ENCODE measurements around the gene ATP1A2.

Gene ATP1A2

DNA sequence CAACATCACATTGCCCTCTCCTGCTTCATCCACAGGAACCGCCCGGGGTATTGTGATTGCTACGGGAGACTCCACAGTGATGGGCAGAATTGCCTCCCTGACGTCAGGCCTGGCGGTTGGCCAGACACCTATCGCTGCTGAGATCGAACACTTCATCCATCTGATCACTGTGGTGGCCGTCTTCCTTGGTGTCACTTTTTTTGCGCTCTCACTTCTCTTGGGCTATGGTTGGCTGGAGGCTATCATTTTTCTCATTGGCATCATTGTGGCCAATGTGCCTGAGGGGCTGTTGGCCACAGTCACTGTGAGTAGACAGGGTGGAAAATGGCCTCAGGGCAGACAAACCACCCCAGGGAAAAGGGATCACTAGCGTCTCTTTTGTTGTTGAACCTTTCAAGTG, 48.6 kb downstream of the ATP1A2 start:
- no peaks in the 10 kb centered on the region for H3K9me3 ChIP-seq (ENCODE audit: insufficient read depth, low read length)
- no peak for TF ChIP-seq CTCF (IDR thresholded peaks at IDR 0.05; ENCODE audit: insufficient read depth, low read length, poor library complexity, severe bottlenecking)
- no peak for TF ChIP-seq EZH2phosphoT487 (conservative IDR thresholded peaks at IDR 0.05; ENCODE audit: low read length)
- no peaks in the 10 kb centered on the region for H3K79me2 ChIP-seq (ENCODE audit: insufficient read depth, low read length)
- no peaks in the 10 kb centered on the region for H3K9me2 ChIP-seq (replicated peaks; ENCODE audit: insufficient read depth, low read length)
- no peaks in the 10 kb centered on the region for H3F3A ChIP-seq (ENCODE audit: insufficient read depth)
- H3K27ac ChIP-seq (ENCODE audit: low read depth, low read length): no peak overlapping the region
- no peaks in the 10 kb centered on the region for H3K36me3 ChIP-seq (ENCODE audit: low read length)
- no peak overlapping the region for H3K9ac ChIP-seq (ENCODE audit: low read length)
- H3K27me3 ChIP-seq (ENCODE audit: low read length): no peaks in the 10 kb centered on the region
- no peak overlapping the region for H3K4me2 ChIP-seq (ENCODE audit: low read depth, low read length, poor library complexity, severe bottlenecking)
- H4K20me1 ChIP-seq (ENCODE audit: low read depth, low read length): no peaks in the 10 kb centered on the region
- H2AFZ ChIP-seq (ENCODE audit: low read depth, low read length, severe bottlenecking): no peak overlapping the region
- H3K4me3 ChIP-seq (ENCODE audit: insufficient read depth, low read length, poor library complexity, severe bottlenecking): no peak overlapping the region

- Histone ChIP-seq H3K4me2 (ENCODE audit: low read depth, low read length, poor library complexity, severe bottlenecking) (no peak overlapping the region), H4K20me1 (ENCODE audit: low read depth, low read length) (no peaks in the 10 kb centered on the region), H3K9ac (ENCODE audit: low read length) (no peak overlapping the region), H3K79me2 (ENCODE audit: insufficient read depth, low read length) (no peaks in the 10 kb centered on the region), H2AFZ (ENCODE audit: low read depth, low read length, severe bottlenecking) (no peak overlapping the region), H3K9me2 (replicated peaks; ENCODE audit: insufficient read depth, low read length) (no peaks in the 10 kb centered on the region), H3K27ac (ENCODE audit: low read depth, low read length) (no peak overlapping the region), H3K36me3 (ENCODE audit: low read length) (no peaks in the 10 kb centered on the region), H3K9me3 (ENCODE audit: insufficient read depth, low read length) (no peaks in the 10 kb centered on the region), H3K4me3 (ENCODE audit: insufficient read depth, low read length, poor library complexity, severe bottlenecking) (no peak overlapping the region), H3K27me3 (ENCODE audit: low read length) (no peaks in the 10 kb centered on the region), H3F3A (ENCODE audit: insufficient read depth) (no peaks in the 10 kb centered on the region)
- no peak for TF ChIP-seq EZH2phosphoT487 (conservative IDR thresholded peaks at IDR 0.05; ENCODE audit: low read length)
- no peak for TF ChIP-seq CTCF (IDR thresholded peaks at IDR 0.05; ENCODE audit: insufficient read depth, low read length, poor library complexity, severe bottlenecking)
Measured at GRCh38 chr1:160166166-160166868, 50.8 kb downstream of the ATP1A2 start.

DNA sequence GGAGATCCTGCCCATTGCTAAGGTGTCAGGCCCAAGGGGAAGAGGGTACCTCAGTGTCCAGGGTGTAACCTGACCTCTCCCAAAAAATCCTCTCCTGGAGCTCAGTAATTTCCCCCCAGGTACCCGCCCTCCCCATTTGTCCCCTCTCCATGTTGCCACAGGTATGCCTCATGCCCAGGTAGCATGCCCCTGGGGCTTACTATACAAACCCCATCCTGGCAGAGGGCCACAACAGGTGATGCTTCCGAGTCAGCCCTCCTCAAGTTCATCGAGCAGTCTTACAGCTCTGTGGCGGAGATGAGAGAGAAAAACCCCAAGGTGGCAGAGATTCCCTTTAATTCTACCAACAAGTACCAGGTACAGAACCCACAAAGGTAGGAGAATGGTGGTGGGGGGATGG, 51.5 kb downstream of the ATP1A2 start:
- Histone ChIP-seq H3K79me2 (ENCODE audit: insufficient read depth, low read length) (no peaks in the 10 kb centered on the region), H3K4me2 (ENCODE audit: low read depth, low read length, poor library complexity, severe bottlenecking) (no peak overlapping the region), H3K9me2 (replicated peaks; ENCODE audit: insufficient read depth, low read length) (no peaks in the 10 kb centered on the region), H3K4me3 (ENCODE audit: insufficient read depth, low read length, poor library complexity, severe bottlenecking) (no peak overlapping the region), H3K9me3 (ENCODE audit: insufficient read depth, low read length) (no peaks in the 10 kb centered on the region), H4K20me1 (ENCODE audit: low read depth, low read length) (no peaks in the 10 kb centered on the region), H3K27me3 (ENCODE audit: low read length) (no peaks in the 10 kb centered on the region), H3K9ac (ENCODE audit: low read length) (no peak overlapping the region), H2AFZ (ENCODE audit: low read depth, low read length, severe bottlenecking) (no peak overlapping the region), H3K27ac (ENCODE audit: low read depth, low read length) (no peak overlapping the region), H3F3A (ENCODE audit: insufficient read depth) (no peaks in the 10 kb centered on the region), H3K36me3 (ENCODE audit: low read length) (no peaks in the 10 kb centered on the region)
- TF ChIP-seq CTCF (IDR thresholded peaks at IDR 0.05; ENCODE audit: insufficient read depth, low read length, poor library complexity, severe bottlenecking): no peak
- no peak for TF ChIP-seq EZH2phosphoT487 (conservative IDR thresholded peaks at IDR 0.05; ENCODE audit: low read length)

Data from SU-DHL-6 (cell line).